Glutamatergic neuron (in vitro differentiated cells): ENCODE results near the gene TRMT61A. TPM values are rescaled to one million over a fixed set of nuclear protein-coding genes. Genes with fewer than 3 reads are reported as not detected.

Experiments used
- DNase-seq: peaks from one replicate; pipeline ENCODE4 v3.0.0; 2022
- H3K27ac Mint-ChIP-seq: one replicate; pipeline ENCODE4 v1.8.0; 2020; ENCODE audit warnings: mild to moderate bottlenecking, mixed read lengths, inconsistent platforms; ENCODE audit not compliant: unreplicated experiment
- H3K27me3 Mint-ChIP-seq: one replicate; pipeline ENCODE4 v1.8.0; 2020; ENCODE audit warnings: mild to moderate bottlenecking, moderate library complexity, mixed read lengths, inconsistent platforms; ENCODE audit not compliant: unreplicated experiment
- H3K36me3 Mint-ChIP-seq: one replicate; pipeline ENCODE4 v1.8.0; 2020; ENCODE audit warnings: mild to moderate bottlenecking, mixed read lengths, inconsistent platforms; ENCODE audit not compliant: unreplicated experiment
- H3K4me1 Mint-ChIP-seq: one replicate; pipeline ENCODE4 v1.8.0; 2020; ENCODE audit warnings: mild to moderate bottlenecking, low read depth, mixed read lengths, inconsistent platforms; ENCODE audit not compliant: unreplicated experiment
- H3K4me3 Mint-ChIP-seq: one replicate; pipeline ENCODE4 v1.8.0; 2020; ENCODE audit warnings: mild to moderate bottlenecking, mixed read lengths, inconsistent platforms; ENCODE audit not compliant: unreplicated experiment
- H3K9me3 Mint-ChIP-seq: one replicate; pipeline ENCODE4 v1.8.0; 2020; ENCODE audit warnings: mild to moderate bottlenecking, moderate library complexity, mixed read lengths, inconsistent platforms; ENCODE audit not compliant: unreplicated experiment
- CTCF ChIP-seq: fragments of 200-600 bp; sonication (generic); IDR thresholded peaks from one replicate; pipeline ENCODE4 v1.5.0; 2021; ENCODE audit not compliant: partially characterized antibody, unreplicated experiment
- total RNA-seq: library from RNA; stranded (reverse); fragmentation: NEBNext Ultra II Directional; extraction: Animal tissue kit (Norgen Biotek cat#: 25700); gene quantifications from one replicate; pipeline ENCODE4 v1.2.1, GENCODE V29; 2021; ENCODE audit not compliant: unreplicated experiment

The TRMT61A gene
- total RNA-seq, 1 donor from 2014 or later: 7.8 TPM

- DNase-seq: no peak
- peaks cover 5% of the 10 kb centered on the region for H3K36me3 Mint-ChIP-seq
- peak overlapping the region; percentile 43 for H3K27ac Mint-ChIP-seq
- H3K27me3 Mint-ChIP-seq: peaks cover 5% of the 10 kb centered on the region
- peaks cover 7% of the 10 kb centered on the region for H3K9me3 Mint-ChIP-seq
- H3K4me3 Mint-ChIP-seq: no peak overlapping the region
- peaks cover 23% of the 10 kb centered on the region for H3K4me1 Mint-ChIP-seq
- TF ChIP-seq CTCF: no peak
Measured at GRCh38 chr14:103578401-103579075, 49.5 kb downstream of the TRMT61A start.

- no peak for TF ChIP-seq CTCF
- H3K36me3 Mint-ChIP-seq: peaks cover 5% of the 10 kb centered on the region
- H3K4me1 Mint-ChIP-seq: peaks cover 13% of the 10 kb centered on the region
- peaks cover 3% of the 10 kb centered on the region for H3K9me3 Mint-ChIP-seq
- DNase-seq: no peak
- H3K4me3 Mint-ChIP-seq: no peak overlapping the region
- H3K27ac Mint-ChIP-seq: no peak overlapping the region
- H3K27me3 Mint-ChIP-seq: peaks cover 5% of the 10 kb centered on the region
Measured at GRCh38 chr14:103581206-103581605, 52.2 kb downstream of the TRMT61A start.

GRCh38 chr14:103581954-103582703 is 53.1 kb downstream of the TRMT61A start:
- Mint-ChIP-seq H3K36me3 (peaks cover 5% of the 10 kb centered on the region), H3K27ac (no peak overlapping the region), H3K4me3 (no peak overlapping the region), H3K9me3 (peaks cover 2% of the 10 kb centered on the region), H3K4me1 (peaks cover 6% of the 10 kb centered on the region), H3K27me3 (peaks cover 5% of the 10 kb centered on the region)
- no peak for TF ChIP-seq CTCF
- no peak for DNase-seq

- no peaks in the 10 kb centered on the region for H3K4me1 Mint-ChIP-seq
- no peaks in the 10 kb centered on the region for H3K9me3 Mint-ChIP-seq
- DNase-seq: no peak
- no peak overlapping the region for H3K27ac Mint-ChIP-seq
- H3K4me3 Mint-ChIP-seq: no peak overlapping the region
- no peaks in the 10 kb centered on the region for H3K27me3 Mint-ChIP-seq
- no peak for TF ChIP-seq CTCF
- H3K36me3 Mint-ChIP-seq: peaks cover 5% of the 10 kb centered on the region
Measured at GRCh38 chr14:103584326-103584915, 55.4 kb downstream of the TRMT61A start.

Other genes with a start within 250 kb of the TRMT61A start
- 232 TPM for gene EIF5, start 195.0 kb upstream of the TRMT61A start, total RNA-seq
- gene MARK3, start 143.8 kb upstream of the TRMT61A start, total RNA-seq: 110 TPM
- gene CKB, start 6.4 kb upstream of the TRMT61A start, total RNA-seq: 2,561 TPM
- 34.4 TPM for gene BAG5, start 33.5 kb downstream of the TRMT61A start, total RNA-seq
- 54.9 TPM for gene COA8, start 33.8 kb downstream of the TRMT61A start, total RNA-seq
- 975 TPM for gene KLC1, start 100.0 kb downstream of the TRMT61A start, total RNA-seq
- 4.5 TPM for gene XRCC3, start 186.3 kb downstream of the TRMT61A start, total RNA-seq
- gene ZFYVE21, start 186.6 kb downstream of the TRMT61A start, total RNA-seq: 49.1 TPM